Spleen (tissue), 11 donors: ENCODE results near the gene HPCAL1. TPM values are rescaled to one million over a fixed set of nuclear protein-coding genes. Genes with fewer than 3 reads are reported as not detected.

Source experiments
- DNase-seq: peaks from one replicate; pipeline ENCODE4 v3.0.0-alpha.2; 2020
- H3K27ac ChIP-seq, 8 donors: fragments of 200-600 bp; sonication (generic) in 7 of 8; 1 replicate in 4 of 8; 2 replicates in 4 of 8; pipeline versions ENCODE4 v1.5.0 to v1.8.0; 2016 to 2021; ENCODE audit warnings: inconsistent platforms in 4 of 8, mild to moderate bottlenecking in 4 of 8, moderate library complexity in 1 of 8
- H3K27me3 ChIP-seq, 7 donors: fragments of 200-600 bp; sonication (generic) in 6 of 7; replicated peaks in 1 of 7; 1 replicate in 4 of 7; 2 replicates in 3 of 7; pipeline versions ENCODE4 v1.5.0 to v1.8.0; 2016 to 2021; ENCODE audit warnings: inconsistent platforms in 3 of 7, mild to moderate bottlenecking in 1 of 7
- H3K36me3 ChIP-seq, 6 donors: fragments of 200-600 bp; sonication (generic) in 5 of 6; 1 replicate in 4 of 6; 2 replicates in 2 of 6; pipeline versions ENCODE4 v1.5.0 to v1.8.0; 2016 to 2021; ENCODE audit warnings: inconsistent platforms in 2 of 6
- H3K4me1 ChIP-seq, 6 donors: fragments of 200-600 bp; sonication (generic) in 5 of 6; 1 replicate in 3 of 6; 2 replicates in 3 of 6; pipeline versions ENCODE4 v1.5.0 to v1.8.0; 2016 to 2021; ENCODE audit warnings: inconsistent platforms in 3 of 6
- H3K4me3 ChIP-seq, 8 donors: fragments of 200-600 bp; sonication (generic) in 7 of 8; 1 replicate in 4 of 8; 2 replicates in 4 of 8; pipeline versions ENCODE4 v1.5.0 to v1.8.0; 2016 to 2021; ENCODE audit warnings: inconsistent platforms in 4 of 8, mild to moderate bottlenecking in 4 of 8, moderate library complexity in 2 of 8
- H3K9me3 ChIP-seq, 8 donors: fragments of 200-600 bp; sonication (generic) in 7 of 8; 1 replicate in 4 of 8; 2 replicates in 4 of 8; pipeline versions ENCODE4 v1.5.0 to v1.8.0; 2016 to 2021; ENCODE audit warnings: inconsistent platforms in 4 of 8
- CTCF ChIP-seq, 11 experiments: fragments of 200-600 bp in 7 of 11; fragments of 450-650 bp in 4 of 11; sonication (generic) in 4 of 11; IDR thresholded peaks in 8 of 11; conservative IDR thresholded peaks in 3 of 11; 1 replicate in 7 of 11; 2 replicates in 4 of 11; pipeline versions ENCODE4 v1.4.0 to v1.8.0; 2016 to 2021; ENCODE audit warnings: antibody characterized with exemption in 11 of 11, inconsistent platforms in 4 of 11, mild to moderate bottlenecking in 1 of 11
- POLR2A ChIP-seq, 3 donors: fragments of 450-650 bp; IDR thresholded peaks; one replicate each; pipeline ENCODE4 v1.5.1; 2017; ENCODE audit warnings: antibody characterized with exemption in 3 of 3, mild to moderate bottlenecking in 1 of 3
- POLR2AphosphoS5 ChIP-seq, 3 donors: sonication (generic); formaldehyde crosslinking; IDR thresholded peaks; one replicate each; pipeline ENCODE4 v1.5.1; 2017; ENCODE audit warnings: antibody characterized with exemption in 3 of 3
- WGBS, 5 donors: extraction: QIAGEN DNeasy Blood & Tissue Kit in 3 of 5; methylation state at CpG; one replicate each; pipeline versions ENCODE4 v1.1.5 to v1.1.7; 2013 to 2018; 5-methylcytosine and 5-hydroxymethylcytosine counted together
- intact Hi-C: fragments of 100-400 bp; cut with DNase I; formaldehyde crosslinking; loops from one replicate; pipeline ENCODE4 v1.15.0; 2023; ENCODE audit warnings: low total_unique reads
- polyA plus RNA-seq, 3 donors: library from polyadenylated mRNA; stranded (reverse); fragments of 200-250 nt; gene quantifications; one replicate each; pipeline ENCODE4 v1.2.1, GENCODE V29; 2013
- total RNA-seq, 7 donors: library from RNA; depleted of rRNA in 3 of 7; stranded (reverse); fragments of >200 nt in 3 of 7; fragmentation: NEBNext Ultra II Directional in 4 of 7; extraction: Animal tissue kit (Norgen Biotek cat#: 25700) in 4 of 7; gene quantifications; one replicate each; pipeline versions ENCODE4 v1.1.0 to v1.2.1, GENCODE V29; 2016 to 2021
- donor health status: healthy with polysubstance abuse.
- donor health status: DM: no; HTN: no; CAD: no; lungs with moderate emphysema.
- donor health status: DM: no; HTN: no; CAD: no.
- donor health status: Bipolar disorder and iron deficiency.
- donor health status: healthy.
- donor health status: DM: no; HTN: no; CAD: no.
- donor health status: DM: yes; HTN: yes; CAD: no.

Gene HPCAL1
- total and polyA plus RNA-seq, 10 donors: 41.9 to 80.6 (median 57.7) TPM

- 84 to 100% (median 94%) methylated on average over 3 of the region's 3 CpGs for WGBS, 5 donors
- intact Hi-C loops: no loop called here
- Histone ChIP-seq H3K9me3 (no peaks in the 10 kb centered on the region), H3K4me1 (peaks cover 0 to 26% (median 19%) of the 10 kb centered on the region in 6 donors), H3K36me3 (peaks cover 3 to 49% (median 38%) of the 10 kb centered on the region in 6 donors), H3K27me3 (peaks cover 0 to 15% (median 0%) of the 10 kb centered on the region in 7 donors), H3K27ac (peak overlapping the region in 2 of 8 donors; percentile 64 to 68), H3K4me3 (no peak overlapping the region)
- no peak for TF ChIP-seq POLR2AphosphoS5 (IDR thresholded peaks at IDR 0.05)
- TF ChIP-seq CTCF (IDR thresholded peaks at IDR 0.05 in 8 of 11, conservative IDR thresholded peaks at IDR 0.05 in 3 of 11): no peak
- no peak for DNase-seq
Measured at GRCh38 chr2:10428924-10429323, 126.2 kb downstream of the HPCAL1 start.

GRCh38 chr2:10430886-10431622, 128.3 kb downstream of the HPCAL1 start:
- intact Hi-C loops: loop anchor here (5.0 kb wide), 1 partner anchor 304 kb away; no protein-coding TSS in a partner anchor
- no peak for DNase-seq
- Histone ChIP-seq H3K9me3 (no peaks in the 10 kb centered on the region), H3K36me3 (peaks cover 3 to 28% (median 20%) of the 10 kb centered on the region in 6 donors), H3K4me1 (peaks cover 0 to 37% (median 29%) of the 10 kb centered on the region in 6 donors), H3K27me3 (peaks cover 0 to 20% (median 0%) of the 10 kb centered on the region in 7 donors), H3K4me3 (peak overlapping the region in 1 of 8 donors; percentile 72), H3K27ac (no peak overlapping the region)
- TF ChIP-seq CTCF (IDR thresholded peaks at IDR 0.05 in 8 of 11, conservative IDR thresholded peaks at IDR 0.05 in 3 of 11): no peak
- no peak for TF ChIP-seq POLR2A (IDR thresholded peaks at IDR 0.05)
- WGBS, 5 donors: 83 to 89% (median 84%) methylated on average over 8 of the region's 8 CpGs

GRCh38 chr2:10431797-10432196, 129.1 kb downstream of the HPCAL1 start:
- Histone ChIP-seq H3K4me3 (peak overlapping the region in 4 of 8 donors; percentile 22 to 72 (median 36)), H3K27me3 (peaks cover 0 to 20% (median 0%) of the 10 kb centered on the region in 7 donors), H3K4me1 (peaks cover 0 to 37% (median 29%) of the 10 kb centered on the region in 6 donors), H3K9me3 (no peaks in the 10 kb centered on the region), H3K27ac (peak overlapping the region in 4 of 8 donors; percentile 51 to 83 (median 64)), H3K36me3 (peaks cover under 1 to 21% (median 13%) of the 10 kb centered on the region in 6 donors)
- intact Hi-C loops: loop anchor here (5.0 kb wide), 1 partner anchor 304 kb away; no protein-coding TSS in a partner anchor
- 52 to 79% (median 73%) methylated on average over 4 to 16 of the region's 16 CpGs for WGBS, 5 donors
- peak; percentile 69 for DNase-seq
- TF ChIP-seq POLR2AphosphoS5 (IDR thresholded peaks at IDR 0.05) (no peak), CTCF (IDR thresholded peaks at IDR 0.05 in 8 of 11, conservative IDR thresholded peaks at IDR 0.05 in 3 of 11) (no peak), POLR2A (IDR thresholded peaks at IDR 0.05) (no peak)
